ENCODE data around the gene LNPEP. TPM values are rescaled to one million over a fixed set of nuclear protein-coding genes. Genes with fewer than 3 reads are reported as not detected.

The LNPEP gene
- total RNA-seq, 2 experiments from 2014 or later, result 79.2 to 80.8 TPM

GRCh38 chr5:96931605-96932004, 4.3 kb upstream of the LNPEP start:
- Mint-ChIP-seq H3K4me3 (peak overlapping the region; percentile 2), H3K27ac (peak overlapping the region; percentile 12)
- POLR2A ChIA-PET, result interaction anchor here (0.6 to 1.7 kb wide), 11 partner anchors 21 to 270 kb away, joined by 3 to 5 read pairs (median 3); partner anchors contain the start of genes CAST, ERAP1 and ERAP2

GRCh38 chr5:96932026-96932425, 3.9 kb upstream of the LNPEP start:
- no peak overlapping the region for H3K27ac Mint-ChIP-seq
- ChIA-PET POLR2A (interaction anchor here (0.6 to 1.7 kb wide), 9 partner anchors 28 to 270 kb away, joined by 3 to 5 read pairs (median 3); partner anchors contain the start of genes CAST, ERAP1 and ERAP2), CTCF (interaction anchor here (2.1 kb wide), 1 partner anchor 63 kb away, joined by 5 read pairs; no protein-coding TSS in a partner anchor)
- H3K36me3 Mint-ChIP-seq (ENCODE audit: low read depth), result peaks cover 33% of the 10 kb centered on the region
- H3K4me3 Mint-ChIP-seq, result peak overlapping the region; percentile 80
- H3K27me3 Mint-ChIP-seq, result no peaks in the 10 kb centered on the region
- peaks cover 27% of the 10 kb centered on the region for H3K4me1 Mint-ChIP-seq
- no peak for DNase-seq
- H3K9me3 Mint-ChIP-seq, result no peaks in the 10 kb centered on the region

More at GRCh38 chr5:96931605-96932004, 4.3 kb upstream of the LNPEP start:
- DNase-seq, result no peak
- H3K27me3 Mint-ChIP-seq, result no peaks in the 10 kb centered on the region
- H3K9me3 Mint-ChIP-seq, result no peaks in the 10 kb centered on the region
- H3K4me1 Mint-ChIP-seq, result peaks cover 27% of the 10 kb centered on the region
- H3K36me3 Mint-ChIP-seq (ENCODE audit: low read depth), result peaks cover 30% of the 10 kb centered on the region
- CTCF ChIA-PET, result interaction anchor here (2.1 kb wide), 1 partner anchor 63 kb away, joined by 5 read pairs; no protein-coding TSS in a partner anchor

GRCh38 chr5:96933764-96934707, 1.8 kb upstream of the LNPEP start:
- Mint-ChIP-seq H3K36me3 (ENCODE audit: low read depth) (peaks cover 35% of the 10 kb centered on the region), H3K27me3 (no peaks in the 10 kb centered on the region), H3K4me1 (peaks cover 43% of the 10 kb centered on the region), H3K27ac (peak overlapping the region; percentile 96), H3K4me3 (peak overlapping the region; percentile 80), H3K9me3 (no peaks in the 10 kb centered on the region)
- POLR2A ChIA-PET, result interaction anchor here (0.7 to 6.2 kb wide), 20 partner anchors 8 to 278 kb away, joined by 3 to 138 read pairs (median 4); partner anchors contain the start of genes CAST, ERAP1 and ERAP2
- no peak for DNase-seq
- CTCF ChIA-PET, result interaction anchor here (1.1 to 1.8 kb wide), 4 partner anchors 27 to 126 kb away, joined by 3 to 15 read pairs (median 5); partner anchors contain the start of gene ERAP1

GRCh38 chr5:96934708-96935558, 947 bp upstream of the LNPEP start:
- Mint-ChIP-seq H3K4me1 (peaks cover 48% of the 10 kb centered on the region), H3K27me3 (no peaks in the 10 kb centered on the region), H3K36me3 (ENCODE audit: low read depth) (peaks cover 32% of the 10 kb centered on the region), H3K9me3 (no peaks in the 10 kb centered on the region), H3K4me3 (peak overlapping the region; percentile 80), H3K27ac (peak overlapping the region; percentile 96)
- POLR2A ChIA-PET, result interaction anchor here (1.1 to 6.2 kb wide), 8 partner anchors 18 to 273 kb away, joined by 4 to 138 read pairs (median 19); partner anchors contain the start of genes CAST, ERAP1 and ERAP2
- CTCF ChIA-PET, result no interaction called here
- DNase-seq, result peak; percentile 97

- H3K36me3 Mint-ChIP-seq (ENCODE audit: low read depth), result peaks cover 37% of the 10 kb centered on the region
- H3K27me3 Mint-ChIP-seq, result no peaks in the 10 kb centered on the region
- H3K9me3 Mint-ChIP-seq, result no peaks in the 10 kb centered on the region
- CTCF ChIA-PET, result interaction anchor here (0.7 to 2.0 kb wide), 13 partner anchors 9 to 228 kb away, joined by 3 to 9 read pairs (median 4); partner anchors contain the start of gene LIX1
- peak overlapping the region; percentile 96 for H3K27ac Mint-ChIP-seq
- H3K4me1 Mint-ChIP-seq, result peaks cover 51% of the 10 kb centered on the region
- peak overlapping the region; percentile 80 for H3K4me3 Mint-ChIP-seq
- DNase-seq, result peak; percentile 66
- POLR2A ChIA-PET, result interaction anchor here (0.5 to 6.2 kb wide), 31 partner anchors 9 to 275 kb away, joined by 3 to 138 read pairs (median 4); partner anchors contain the start of genes CAST, ERAP1 and ERAP2
Measured at GRCh38 chr5:96936431-96937320, 796 bp downstream of the LNPEP start.

GRCh38 chr5:96940586-96940985, 4.7 kb downstream of the LNPEP start:
- H3K36me3 Mint-ChIP-seq (ENCODE audit: low read depth), result peaks cover 57% of the 10 kb centered on the region
- CTCF ChIA-PET, result interaction anchor here (0.7 kb wide), 1 partner anchor 337 kb away, joined by 3 read pairs; no protein-coding TSS in a partner anchor
- no peak overlapping the region for H3K27ac Mint-ChIP-seq
- POLR2A ChIA-PET, result no interaction called here
- H3K9me3 Mint-ChIP-seq, result no peaks in the 10 kb centered on the region
- no peaks in the 10 kb centered on the region for H3K27me3 Mint-ChIP-seq
- DNase-seq, result no peak
- peaks cover 52% of the 10 kb centered on the region for H3K4me1 Mint-ChIP-seq
- no peak overlapping the region for H3K4me3 Mint-ChIP-seq

GRCh38 chr5:96941140-96941539, 5.3 kb downstream of the LNPEP start:
- H3K4me1 Mint-ChIP-seq, result peaks cover 55% of the 10 kb centered on the region
- CTCF ChIA-PET, result no interaction called here
- H3K27me3 Mint-ChIP-seq, result no peaks in the 10 kb centered on the region
- no peaks in the 10 kb centered on the region for H3K9me3 Mint-ChIP-seq
- H3K4me3 Mint-ChIP-seq, result no peak overlapping the region
- H3K27ac Mint-ChIP-seq, result no peak overlapping the region
- peaks cover 59% of the 10 kb centered on the region for H3K36me3 Mint-ChIP-seq (ENCODE audit: low read depth)
- DNase-seq, result no peak
- POLR2A ChIA-PET, result interaction anchor here (0.9 to 1.0 kb wide), 3 partner anchors 21 to 100 kb away, joined by 3 to 5 read pairs (median 3); no protein-coding TSS in a partner anchor

- H3K27me3 Mint-ChIP-seq, result no peaks in the 10 kb centered on the region
- no peaks in the 10 kb centered on the region for H3K9me3 Mint-ChIP-seq
- no peak overlapping the region for H3K27ac Mint-ChIP-seq
- H3K4me1 Mint-ChIP-seq, result peaks cover 56% of the 10 kb centered on the region
- ChIA-PET POLR2A (interaction anchor here (0.7 to 1.0 kb wide), 3 partner anchors 8 to 30 kb away, joined by 3 to 5 read pairs (median 4); no protein-coding TSS in a partner anchor), CTCF (interaction anchor here (1.0 kb wide), 1 partner anchor 70 kb away, joined by 3 read pairs; no protein-coding TSS in a partner anchor)
- no peak overlapping the region for H3K4me3 Mint-ChIP-seq
- DNase-seq, result no peak
- H3K36me3 Mint-ChIP-seq (ENCODE audit: low read depth), result peaks cover 58% of the 10 kb centered on the region
Measured at GRCh38 chr5:96942078-96942477, 6.2 kb downstream of the LNPEP start.

GRCh38 chr5:96942911-96943310, 7.0 kb downstream of the LNPEP start:
- H3K9me3 Mint-ChIP-seq, result no peaks in the 10 kb centered on the region
- no peak overlapping the region for H3K4me3 Mint-ChIP-seq
- ChIA-PET CTCF (no interaction called here), POLR2A (no interaction called here)
- no peak for DNase-seq
- peaks cover 51% of the 10 kb centered on the region for H3K36me3 Mint-ChIP-seq (ENCODE audit: low read depth)
- no peaks in the 10 kb centered on the region for H3K27me3 Mint-ChIP-seq
- H3K4me1 Mint-ChIP-seq, result peaks cover 51% of the 10 kb centered on the region
- no peak overlapping the region for H3K27ac Mint-ChIP-seq

- Mint-ChIP-seq H3K36me3 (ENCODE audit: low read depth) (peaks cover 43% of the 10 kb centered on the region), H3K4me1 (peaks cover 42% of the 10 kb centered on the region), H3K27ac (peak overlapping the region; percentile 19), H3K27me3 (no peaks in the 10 kb centered on the region), H3K4me3 (no peak overlapping the region), H3K9me3 (no peaks in the 10 kb centered on the region)
- DNase-seq, result no peak
- ChIA-PET CTCF (no interaction called here), POLR2A (no interaction called here)
Measured at GRCh38 chr5:96943799-96944198, 7.9 kb downstream of the LNPEP start.

- Mint-ChIP-seq H3K9me3 (no peaks in the 10 kb centered on the region), H3K4me1 (peaks cover 41% of the 10 kb centered on the region), H3K27me3 (no peaks in the 10 kb centered on the region), H3K4me3 (no peak overlapping the region), H3K27ac (no peak overlapping the region), H3K36me3 (ENCODE audit: low read depth) (peaks cover 54% of the 10 kb centered on the region)
- CTCF ChIA-PET, result interaction anchor here (0.9 to 1.0 kb wide), 2 partner anchors 8 to 45 kb away, joined by 3 read pairs; no protein-coding TSS in a partner anchor
- no peak for DNase-seq
- POLR2A ChIA-PET, result interaction anchor here (1.0 to 1.4 kb wide), 2 partner anchors 8 to 13 kb away, joined by 3 to 6 read pairs; no protein-coding TSS in a partner anchor
Measured at GRCh38 chr5:96945144-96945897, 9.4 kb downstream of the LNPEP start.
